ENCODE results near the gene TCF3. TPM values are rescaled to one million over a fixed set of nuclear protein-coding genes. Genes with fewer than 3 reads are reported as not detected.

TCF3 gene
- total and polyA plus RNA-seq, 11 donors: 13.2 to 40.2 (median 22.3) TPM

- 28 to 41% (median 35%) methylated on average over 10 of the region's 10 CpGs for WGBS, 4 donors
- Histone ChIP-seq H3K27me3 (no peaks in the 10 kb centered on the region), H3K4me3 (peak overlapping the region in 10 of 12 donors; percentile 66 to 92 (median 82)), H3K27ac (peak overlapping the region in 7 of 12 donors; percentile 92 to 99 (median 96)), H3K36me3 (peaks cover 0 to 17% (median 8%) of the 10 kb centered on the region in 9 donors), H3K4me1 (peaks cover 3 to 46% (median 21%) of the 10 kb centered on the region in 12 donors), H3K9me3 (no peaks in the 10 kb centered on the region)
- intact Hi-C loops (cut with DNase I): loop anchor here in 1 of 10 donors (5.0 kb wide), 1 partner anchor 184 kb away; the partner anchor contains the start of gene DAZAP1
- ATAC-seq: no peak
- DNase-seq: no peak
- TF ChIP-seq POLR2A (IDR thresholded peaks at IDR 0.05) (no peak), CTCF (IDR thresholded peaks at IDR 0.05) (peak in 1 of 12 donors; percentile 10)
These were observed 61.6 kb downstream of the TCF3 start for GRCh38 chr19:1590641-1591397.

- intact Hi-C loops (cut with DNase I): no loop called here
- 58 to 75% (median 72%) methylated on average over 9 of the region's 9 CpGs for WGBS, 4 donors
- H3K4me3 ChIP-seq: no peak overlapping the region
- no peak overlapping the region for H3K27ac ChIP-seq
- no peaks in the 10 kb centered on the region for H3K9me3 ChIP-seq
- ATAC-seq: no peak
- H3K4me1 ChIP-seq: peaks cover 3 to 38% (median 18%) of the 10 kb centered on the region in 12 donors
- no peak for DNase-seq
- H3K27me3 ChIP-seq: no peaks in the 10 kb centered on the region
- TF ChIP-seq CTCF (IDR thresholded peaks at IDR 0.05) (no peak), POLR2A (IDR thresholded peaks at IDR 0.05) (no peak)
- peaks cover 0 to 23% (median 19%) of the 10 kb centered on the region in 9 donors for H3K36me3 ChIP-seq
These were observed 64.5 kb downstream of the TCF3 start for GRCh38 chr19:1587872-1588271.

- no peak for ATAC-seq
- Histone ChIP-seq H3K4me3 (no peak overlapping the region), H3K36me3 (peaks cover 0 to 48% (median 46%) of the 10 kb centered on the region in 9 donors), H3K27me3 (no peaks in the 10 kb centered on the region), H3K4me1 (peaks cover 0 to 19% (median under 1%) of the 10 kb centered on the region in 12 donors), H3K27ac (no peak overlapping the region), H3K9me3 (no peaks in the 10 kb centered on the region)
- no peak for DNase-seq
- WGBS, 4 donors: 84 to 91% (median 90%) methylated on average over 12 to 13 of the region's 13 CpGs
- TF ChIP-seq POLR2A (IDR thresholded peaks at IDR 0.05): no peak
- no peak for TF ChIP-seq CTCF (IDR thresholded peaks at IDR 0.05)
- intact Hi-C loops (cut with DNase I): no loop called here
These were observed 67.2 kb downstream of the TCF3 start for GRCh38 chr19:1585243-1585580.

GRCh38 chr19:1584500-1585242 is 67.7 kb downstream of the TCF3 start:
- H3K9me3 ChIP-seq: no peaks in the 10 kb centered on the region
- intact Hi-C loops (cut with DNase I): no loop called here
- DNase-seq: no peak
- H3K4me1 ChIP-seq: peaks cover 0 to 14% (median 0%) of the 10 kb centered on the region in 12 donors
- no peak overlapping the region for H3K27ac ChIP-seq
- H3K36me3 ChIP-seq: peaks cover 0 to 54% (median 51%) of the 10 kb centered on the region in 9 donors
- TF ChIP-seq CTCF (IDR thresholded peaks at IDR 0.05): no peak
- TF ChIP-seq POLR2A (IDR thresholded peaks at IDR 0.05): no peak
- WGBS, 4 donors: 85 to 94% (median 90%) methylated on average over 58 to 87 of the region's 87 CpGs
- ATAC-seq: no peak
- no peaks in the 10 kb centered on the region for H3K27me3 ChIP-seq
- H3K4me3 ChIP-seq: peak overlapping the region in 2 of 12 donors; percentile 10 to 22
